Astrocyte of the hippocampus (primary cell): Measurements from ENCODE around the gene ASF1B.
"Not testable (repeated sequence)": the region's sequence is repeated elsewhere in the genome, so short reads cannot be mapped to it uniquely, and the experiment has no call there.

Experiments used
- DNase-seq: peaks from one replicate; pipeline ENCODE4 v3.0.0; 2011; ENCODE audit warnings: low read depth, low spot score

ASF1B gene

GRCh38 chr19:14160017-14160703, 23.8 kb upstream of the ASF1B start:
- DNase-seq: no peak

- no peak for DNase-seq
These were observed 22.7 kb upstream of the ASF1B start for GRCh38 chr19:14159059-14159458.

- no peak for DNase-seq
These were observed 22.1 kb upstream of the ASF1B start for GRCh38 chr19:14158276-14159023.

- no peak for DNase-seq
These were observed 20.8 kb upstream of the ASF1B start for GRCh38 chr19:14156971-14157717.

GRCh38 chr19:14156122-14156521, 19.7 kb upstream of the ASF1B start:
- DNase-seq: no peak

GRCh38 chr19:14155371-14155770, 19.0 kb upstream of the ASF1B start:
- no peak for DNase-seq

- no peak for DNase-seq
These were observed 16.3 kb upstream of the ASF1B start for GRCh38 chr19:14152713-14153112.

GRCh38 chr19:14150770-14151661, 14.6 kb upstream of the ASF1B start:
- no peak for DNase-seq

GRCh38 chr19:14150041-14150769, 13.8 kb upstream of the ASF1B start:
- DNase-seq: no peak

- DNase-seq: peak; percentile 68
These were observed 13.2 kb upstream of the ASF1B start for GRCh38 chr19:14149509-14149994.

- no peak for DNase-seq
These were observed 12.5 kb upstream of the ASF1B start for GRCh38 chr19:14148751-14149410.

- DNase-seq: peak; percentile 85
These were observed 11.6 kb upstream of the ASF1B start for GRCh38 chr19:14147797-14148605.

GRCh38 chr19:14146789-14147216, 10.4 kb upstream of the ASF1B start:
- DNase-seq: peak; percentile 61

GRCh38 chr19:14146169-14146568, 9.8 kb upstream of the ASF1B start:
- DNase-seq: not testable (repeated sequence)

GRCh38 chr19:14145381-14145780, 9.0 kb upstream of the ASF1B start:
- no peak for DNase-seq

GRCh38 chr19:14142262-14143190, 6.1 kb upstream of the ASF1B start:
- DNase-seq: no peak

- DNase-seq: no peak
These were observed 4.7 kb upstream of the ASF1B start for GRCh38 chr19:14141041-14141440.

- no peak for DNase-seq
These were observed 3.6 kb upstream of the ASF1B start for GRCh38 chr19:14139944-14140343.
